Fibroblast of lung (primary cell): ENCODE data around the gene FRMD1.

Source experiments
- EZH2 ChIP-seq: IDR thresholded peaks from 2 replicates; pipeline ENCODE4 v1.5.1; 2012; ENCODE audit warnings: low read length, control low read depth, mild to moderate bottlenecking; ENCODE audit errors: missing control alignments
- TF ChIP-seq, protein P1 (sequence below), 2 donors: IDR thresholded peaks in 1 of 2; conservative IDR thresholded peaks in 1 of 2; 1 replicate in 1 of 2; 2 replicates in 1 of 2; pipeline ENCODE4 v1.5.1; 2011 to 2012; ENCODE audit warnings: low read length in 2 of 2, control low read depth in 1 of 2, inconsistent platforms in 1 of 2, low read depth in 1 of 2, mild to moderate bottlenecking in 1 of 2

DNA sequence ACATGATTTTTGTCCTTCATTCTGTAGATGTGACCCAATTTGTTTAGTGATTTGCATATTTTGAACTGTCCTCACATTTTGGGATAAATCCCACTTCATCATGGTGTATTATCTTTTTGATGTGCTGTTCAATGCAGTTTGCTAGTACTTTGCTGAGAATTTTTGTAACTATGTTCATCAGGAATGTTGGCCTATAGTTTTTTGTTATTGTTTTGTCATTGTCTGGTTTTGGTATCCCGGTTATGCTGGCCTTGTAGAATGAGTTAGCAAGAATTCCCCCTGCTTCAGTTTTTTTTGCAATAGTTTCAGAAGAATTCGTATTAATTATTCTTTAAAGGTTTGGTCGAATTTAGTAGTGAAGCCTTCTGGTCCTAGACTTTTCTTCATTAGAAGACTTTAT lies 69.7 kb downstream of the FRMD1 start:
- TF ChIP-seq, protein P1, sequence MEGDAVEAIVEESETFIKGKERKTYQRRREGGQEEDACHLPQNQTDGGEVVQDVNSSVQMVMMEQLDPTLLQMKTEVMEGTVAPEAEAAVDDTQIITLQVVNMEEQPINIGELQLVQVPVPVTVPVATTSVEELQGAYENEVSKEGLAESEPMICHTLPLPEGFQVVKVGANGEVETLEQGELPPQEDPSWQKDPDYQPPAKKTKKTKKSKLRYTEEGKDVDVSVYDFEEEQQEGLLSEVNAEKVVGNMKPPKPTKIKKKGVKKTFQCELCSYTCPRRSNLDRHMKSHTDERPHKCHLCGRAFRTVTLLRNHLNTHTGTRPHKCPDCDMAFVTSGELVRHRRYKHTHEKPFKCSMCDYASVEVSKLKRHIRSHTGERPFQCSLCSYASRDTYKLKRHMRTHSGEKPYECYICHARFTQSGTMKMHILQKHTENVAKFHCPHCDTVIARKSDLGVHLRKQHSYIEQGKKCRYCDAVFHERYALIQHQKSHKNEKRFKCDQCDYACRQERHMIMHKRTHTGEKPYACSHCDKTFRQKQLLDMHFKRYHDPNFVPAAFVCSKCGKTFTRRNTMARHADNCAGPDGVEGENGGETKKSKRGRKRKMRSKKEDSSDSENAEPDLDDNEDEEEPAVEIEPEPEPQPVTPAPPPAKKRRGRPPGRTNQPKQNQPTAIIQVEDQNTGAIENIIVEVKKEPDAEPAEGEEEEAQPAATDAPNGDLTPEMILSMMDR (conservative IDR thresholded peaks at IDR 0.05 in 1 of 2, IDR thresholded peaks at IDR 0.05 in 1 of 2; ENCODE audit: low read depth in 1 of 2, low read length in 2 of 2): no peak
- no peak for TF ChIP-seq EZH2
